Measurements from ENCODE around the gene LTBP3.

GRCh38 chr11:65492387-65492636 lies 65.8 kb downstream of the LTBP3 start:
- TF ChIP-seq POLR2A (IDR thresholded peaks at IDR 0.05) (no peak), CTCF (IDR thresholded peaks at IDR 0.05) (no peak), POLR2AphosphoS5 (IDR thresholded peaks at IDR 0.05) (no peak)
